ENCODE data around the gene SPRR2E.

Gene SPRR2E

GRCh38 chr1:153100245-153100644, 5.9 kb upstream of the SPRR2E start:
- no peaks in the 10 kb centered on the region for H3F3A ChIP-seq (ENCODE audit: insufficient read depth, low read length)
- no peaks in the 10 kb centered on the region for H3K4me1 ChIP-seq (ENCODE audit: low read length)
- no peaks in the 10 kb centered on the region for H3K9me3 ChIP-seq (replicated peaks; ENCODE audit: insufficient read depth, low read length)
- no peaks in the 10 kb centered on the region for H4K20me1 ChIP-seq (ENCODE audit: insufficient read depth, low read length)
- H3K4me2 ChIP-seq (ENCODE audit: low read depth, low read length): no peak overlapping the region
- H3K27ac ChIP-seq (ENCODE audit: low read length): no peak overlapping the region
- H3K36me3 ChIP-seq (replicated peaks; ENCODE audit: insufficient read depth, low read length): no peaks in the 10 kb centered on the region
- TF ChIP-seq CTCF (IDR thresholded peaks at IDR 0.05; ENCODE audit: low read length) (no peak), EZH2phosphoT487 (IDR thresholded peaks at IDR 0.05; ENCODE audit: low read length) (no peak), EZH2 (optimal IDR thresholded peaks at IDR 0.05; ENCODE audit: low read depth, low read length) (no peak)
- H3K79me2 ChIP-seq (ENCODE audit: low read length): no peaks in the 10 kb centered on the region
- H2AFZ ChIP-seq (ENCODE audit: low read length): no peak overlapping the region
- H3K27me3 ChIP-seq (replicated peaks; ENCODE audit: insufficient read depth, low read length): no peaks in the 10 kb centered on the region
- H3K4me3 ChIP-seq (ENCODE audit: low read length): no peak overlapping the region
- no peak overlapping the region for H3K9ac ChIP-seq (ENCODE audit: low read length)
- DNase-seq: peak; percentile 3
- no peaks in the 10 kb centered on the region for H3K9me2 ChIP-seq (replicated peaks; ENCODE audit: insufficient read depth, low read length)

- Histone ChIP-seq H3K4me2 (ENCODE audit: low read depth, low read length) (no peak overlapping the region), H3K36me3 (replicated peaks; ENCODE audit: insufficient read depth, low read length) (no peaks in the 10 kb centered on the region), H3K9ac (ENCODE audit: low read length) (no peak overlapping the region), H3K79me2 (ENCODE audit: low read length) (no peaks in the 10 kb centered on the region), H4K20me1 (ENCODE audit: insufficient read depth, low read length) (no peaks in the 10 kb centered on the region), H3K9me2 (replicated peaks; ENCODE audit: insufficient read depth, low read length) (no peaks in the 10 kb centered on the region), H3K9me3 (replicated peaks; ENCODE audit: insufficient read depth, low read length) (no peaks in the 10 kb centered on the region), H3K4me1 (ENCODE audit: low read length) (no peaks in the 10 kb centered on the region), H3K27me3 (replicated peaks; ENCODE audit: insufficient read depth, low read length) (no peaks in the 10 kb centered on the region), H3F3A (ENCODE audit: insufficient read depth, low read length) (no peaks in the 10 kb centered on the region), H3K27ac (ENCODE audit: low read length) (no peak overlapping the region), H3K4me3 (ENCODE audit: low read length) (no peak overlapping the region), H2AFZ (ENCODE audit: low read length) (no peak overlapping the region)
- DNase-seq: no peak
- TF ChIP-seq EZH2phosphoT487 (IDR thresholded peaks at IDR 0.05; ENCODE audit: low read length) (no peak), EZH2 (optimal IDR thresholded peaks at IDR 0.05; ENCODE audit: low read depth, low read length) (no peak), CTCF (IDR thresholded peaks at IDR 0.05; ENCODE audit: low read length) (no peak)
Measured at GRCh38 chr1:153099461-153100045, 5.2 kb upstream of the SPRR2E start.

GRCh38 chr1:153095764-153096163, 1.4 kb upstream of the SPRR2E start:
- DNase-seq: no peak
- H3K4me2 ChIP-seq (ENCODE audit: low read depth, low read length): no peak overlapping the region
- no peaks in the 10 kb centered on the region for H3K27me3 ChIP-seq (replicated peaks; ENCODE audit: insufficient read depth, low read length)
- no peaks in the 10 kb centered on the region for H3F3A ChIP-seq (ENCODE audit: insufficient read depth, low read length)
- no peak overlapping the region for H3K27ac ChIP-seq (ENCODE audit: low read length)
- H3K4me3 ChIP-seq (ENCODE audit: low read length): no peak overlapping the region
- no peaks in the 10 kb centered on the region for H3K4me1 ChIP-seq (ENCODE audit: low read length)
- H3K9me2 ChIP-seq (replicated peaks; ENCODE audit: insufficient read depth, low read length): no peaks in the 10 kb centered on the region
- no peaks in the 10 kb centered on the region for H3K36me3 ChIP-seq (replicated peaks; ENCODE audit: insufficient read depth, low read length)
- no peaks in the 10 kb centered on the region for H4K20me1 ChIP-seq (ENCODE audit: insufficient read depth, low read length)
- H2AFZ ChIP-seq (ENCODE audit: low read length): no peak overlapping the region
- no peaks in the 10 kb centered on the region for H3K9me3 ChIP-seq (replicated peaks; ENCODE audit: insufficient read depth, low read length)
- no peaks in the 10 kb centered on the region for H3K79me2 ChIP-seq (ENCODE audit: low read length)
- TF ChIP-seq EZH2phosphoT487 (IDR thresholded peaks at IDR 0.05; ENCODE audit: low read length) (no peak), EZH2 (optimal IDR thresholded peaks at IDR 0.05; ENCODE audit: low read depth, low read length) (no peak), CTCF (IDR thresholded peaks at IDR 0.05; ENCODE audit: low read length) (no peak)
- no peak overlapping the region for H3K9ac ChIP-seq (ENCODE audit: low read length)

All from MM.1S (cell line).